ENCODE measurements around the gene ALDH3A2. TPM values are rescaled to one million over a fixed set of nuclear protein-coding genes. Genes with fewer than 3 reads are reported as not detected.

The ALDH3A2 gene
- total and polyA plus RNA-seq, 2 of the 8 experiments (the other 6 are each of a cell fraction or from before 2014, with no cell fraction given) = 20.6 to 72.9 TPM

DNA sequence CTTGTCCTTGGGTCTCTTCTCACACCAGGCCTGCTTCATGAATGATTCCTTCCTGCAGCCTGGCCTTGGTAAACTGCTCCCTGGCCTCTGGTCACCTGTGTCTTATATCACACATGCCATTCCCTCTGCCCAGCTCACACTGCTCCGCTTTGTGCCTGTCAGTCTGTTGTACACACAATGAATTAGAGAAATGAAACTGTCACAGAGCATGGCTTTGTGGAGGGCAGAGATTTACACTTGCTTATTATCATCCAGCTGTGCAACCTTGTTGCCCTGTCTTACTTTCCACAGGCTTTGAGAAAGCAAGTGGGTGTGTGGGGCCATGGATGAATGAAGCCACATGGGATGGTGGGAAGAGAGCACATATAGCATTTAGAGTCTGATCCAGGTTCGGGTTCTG lies 22.4 kb downstream of the ALDH3A2 start:
- no peaks in the 10 kb centered on the region for H3K23me2 ChIP-seq (ENCODE audit: low read depth, low read length)
- no peak overlapping the region for H3K56ac ChIP-seq (replicated peaks; ENCODE audit: insufficient read length, low read depth, low read length)
- H3K27ac ChIP-seq (ENCODE audit: low read depth, low read length) = no peak overlapping the region
- H3K9ac ChIP-seq (replicated peaks in 1 of 4; ENCODE audit: extremely low read depth in 1 of 4, low read depth in 3 of 4, low read length in 3 of 4) = no peak overlapping the region
- no peak overlapping the region for H3K23ac ChIP-seq (ENCODE audit: insufficient read length)
- H4K20me1 ChIP-seq (replicated peaks in 1 of 2; ENCODE audit: control insufficient read depth in 1 of 2, insufficient read depth in 2 of 2, low read length in 2 of 2) = peaks cover 0 to 2% of the 10 kb centered on the region in 2 experiments
- no peak overlapping the region for H3K18ac ChIP-seq (ENCODE audit: extremely low read depth, low read length)
- no peaks in the 10 kb centered on the region; the same call in 1 of the 2 replicates for H3K79me1 ChIP-seq (ENCODE audit: low read depth, low read length)
- DNase-seq (ENCODE audit: low read depth in 1 of 2, low spot score in 2 of 2) (no peak), FAIRE-seq (no peak)
- no peak overlapping the region for H2BK20ac ChIP-seq (ENCODE audit: low read length)
- H3K4me3 ChIP-seq (ENCODE audit: extremely low read depth in 1 of 4, insufficient read depth in 2 of 4, low read depth in 3 of 4, low read length in 4 of 4) = no peak overlapping the region
- no peaks in the 10 kb centered on the region for H3K79me2 ChIP-seq (ENCODE audit: control insufficient read depth in 1 of 2, insufficient read depth in 2 of 2, low read length in 2 of 2)
- CTCF ChIA-PET (ENCODE audit: partially characterized antibody) = interaction anchor here (1.1 to 1.4 kb wide), 3 partner anchors 57 to 125 kb away, joined by 3 to 4 read pairs (median 4); no protein-coding TSS in a partner anchor
- no peak overlapping the region for H2AFZ ChIP-seq (ENCODE audit: low read length)
- peaks cover 0 to 29% (median 14%) of the 10 kb centered on the region in 4 experiments; a peak in 7 of 8 replicates for H3K36me3 ChIP-seq (ENCODE audit: control insufficient read depth in 2 of 4, insufficient read depth in 4 of 4, low read length in 3 of 4)
- H2BK5ac ChIP-seq (ENCODE audit: low read depth, low read length) = no peak overlapping the region
- H4K8ac ChIP-seq (ENCODE audit: extremely low read depth, insufficient read depth, low read length) = no peak overlapping the region; the same call in 1 of the 2 replicates
- no peak overlapping the region for H4K91ac ChIP-seq (replicated peaks; ENCODE audit: insufficient read length, low read length)
- H3K9me3 ChIP-seq (ENCODE audit: insufficient read depth in 2 of 2, low read depth in 1 of 2, low read length in 1 of 2) = peaks cover 0 to 9% of the 10 kb centered on the region in 2 experiments; a peak in 2 of 4 replicates
- H2AK5ac ChIP-seq (ENCODE audit: low read depth, low read length) = no peak overlapping the region
- H3K27me3 ChIP-seq (replicated peaks in 1 of 4; ENCODE audit: control insufficient read depth in 3 of 4, extremely low read depth in 1 of 4, insufficient read depth in 3 of 4, low read length in 3 of 4) = no peaks in the 10 kb centered on the region
- H3K14ac ChIP-seq (ENCODE audit: insufficient read length) = no peak overlapping the region
- H3K4me1 ChIP-seq (replicated peaks in 1 of 4; ENCODE audit: control insufficient read depth in 3 of 4, insufficient read depth in 4 of 4, low read length in 3 of 4) = no peaks in the 10 kb centered on the region
- WGBS, 2 experiments (ENCODE audit: extremely low coverage in 1 of 2, insufficient coverage in 1 of 2, insufficient read length in 1 of 2, insufficient replicate concordance in 2 of 2, low coverage in 1 of 2, low lambda C conversion rate in 2 of 2, missing lambda C conversion rate in 1 of 2) = 96% methylated on average over 2 of the region's 2 CpGs; no CpG with 5 or more reads in 1 of the 2 experiments
- H4K5ac ChIP-seq (ENCODE audit: insufficient read length, low read depth, low read length) = no peak overlapping the region
- H2BK15ac ChIP-seq (ENCODE audit: low read length) = no peak overlapping the region
- H3K4me2 ChIP-seq (ENCODE audit: insufficient read depth in 1 of 2, low read depth in 2 of 2, low read length in 2 of 2) = no peak overlapping the region
- H2BK120ac ChIP-seq (replicated peaks; ENCODE audit: low read depth, low read length) = no peak overlapping the region
- H3K4ac ChIP-seq (replicated peaks; ENCODE audit: insufficient read length, low read depth, low read length) = no peak overlapping the region
- H2BK12ac ChIP-seq (ENCODE audit: low read depth, low read length) = no peak overlapping the region
- POLR2A ChIA-PET (ENCODE audit: partially characterized antibody) = interaction anchor here (0.6 to 1.0 kb wide), 3 partner anchors 11 to 283 kb away, joined by 3 read pairs; no protein-coding TSS in a partner anchor
- TF ChIP-seq RAD21 (IDR thresholded peaks at IDR 0.05 in 1 of 2, conservative IDR thresholded peaks at IDR 0.05 in 1 of 2; ENCODE audit: low read depth in 2 of 2, low read length in 2 of 2) (no peak), CHD1 (IDR thresholded peaks at IDR 0.05; ENCODE audit: low read depth, low read length) (no peak), SIRT6 (IDR thresholded peaks at IDR 0.05; ENCODE audit: low read length) (no peak), SIN3A (conservative IDR thresholded peaks at IDR 0.05 in 1 of 2, IDR thresholded peaks at IDR 0.05 in 1 of 2; ENCODE audit: low read depth in 1 of 2, low read length in 2 of 2) (no peak), SUZ12 (IDR thresholded peaks at IDR 0.05; ENCODE audit: low read length) (no peak), CTBP2 (IDR thresholded peaks at IDR 0.05; ENCODE audit: borderline replicate concordance, insufficient read depth, insufficient read length, low read length) (no peak), RBBP5 (IDR thresholded peaks at IDR 0.05; ENCODE audit: borderline replicate concordance, low read depth, low read length) (no peak)

Data from H1 (cell line).